HepG2 (cell line): ENCODE data around the gene CACNB4. TPM values are rescaled to one million over a fixed set of nuclear protein-coding genes. Genes with fewer than 3 reads are reported as not detected.

Experiments
- CCAR2 ChIP-seq: fragments of 200-400 bp; formaldehyde crosslinking; optimal IDR thresholded peaks from 2 replicates; pipeline ENCODE3; 2018; ENCODE audit warnings: low read depth, mild to moderate bottlenecking, low read length, moderate library complexity
- ETV5 ChIP-seq: IDR thresholded peaks from 2 replicates; pipeline ENCODE4 v1.6.1; 2018; ENCODE audit warnings: missing biosample characterization, missing genetic modification reagents, inconsistent platforms, borderline replicate concordance
- JDP2 ChIP-seq: sonication (generic); formaldehyde crosslinking; IDR thresholded peaks from 2 replicates; pipeline ENCODE4 v1.8.1; 2022; ENCODE audit warnings: missing genetic modification reagents, borderline replicate concordance
- NAIF1 ChIP-seq: sonication (generic); formaldehyde crosslinking; IDR thresholded peaks from 2 replicates; pipeline ENCODE4 v1.5.0; 2020; ENCODE audit warnings: mild to moderate bottlenecking, missing genetic modification reagents, borderline replicate concordance
- NFKB2 ChIP-seq: sonication (generic); formaldehyde crosslinking; IDR thresholded peaks from 2 replicates; pipeline ENCODE4 v1.4.0; 2020; ENCODE audit warnings: missing genetic modification reagents, borderline replicate concordance
- RELA ChIP-seq: sonication (generic); formaldehyde crosslinking; IDR thresholded peaks from 2 replicates; pipeline ENCODE4 v1.4.0; 2020; ENCODE audit warnings: missing genetic modification reagents
- RFXAP ChIP-seq: sonication (generic); formaldehyde crosslinking; IDR thresholded peaks from 2 replicates; pipeline ENCODE4 v1.4.0; 2020; ENCODE audit warnings: missing genetic modification reagents, borderline replicate concordance
- SSRP1 ChIP-seq: IDR thresholded peaks from 2 replicates; pipeline ENCODE4 v1.6.1; 2016; ENCODE audit warnings: control low read depth
- ZBTB8A ChIP-seq: sonication (generic); formaldehyde crosslinking; IDR thresholded peaks from 2 replicates; pipeline ENCODE4 v1.4.0; 2020; ENCODE audit warnings: mild to moderate bottlenecking, low read depth, missing genetic modification reagents, borderline replicate concordance
- ZMYM3 ChIP-seq: sonication (generic); formaldehyde crosslinking; IDR thresholded peaks from 2 replicates; pipeline ENCODE4 v1.5.1; 2020; ENCODE audit warnings: mild to moderate bottlenecking, missing genetic modification reagents
- ZNF17 ChIP-seq: sonication (generic); formaldehyde crosslinking; IDR thresholded peaks from 2 replicates; pipeline ENCODE4 v1.5.0; 2020; ENCODE audit warnings: mild to moderate bottlenecking, missing genetic modification reagents
- ZNF256 ChIP-seq: sonication (generic); formaldehyde crosslinking; conservative IDR thresholded peaks from 2 replicates; pipeline ENCODE4 v1.4.0; 2020; ENCODE audit warnings: missing genetic modification reagents
- ZNF333 ChIP-seq: sonication (generic); formaldehyde crosslinking; IDR thresholded peaks from 2 replicates; pipeline ENCODE4 v1.4.0; 2020; ENCODE audit warnings: mild to moderate bottlenecking, missing genetic modification reagents, borderline replicate concordance
- ZNF34 ChIP-seq: sonication (generic); formaldehyde crosslinking; IDR thresholded peaks from 2 replicates; pipeline ENCODE4 v1.4.0; 2020; ENCODE audit warnings: mild to moderate bottlenecking, missing genetic modification reagents, borderline replicate concordance
- ZNF510 ChIP-seq: sonication (generic); formaldehyde crosslinking; IDR thresholded peaks from 2 replicates; pipeline ENCODE4 v1.4.0; 2020; ENCODE audit warnings: low read depth, mild to moderate bottlenecking, missing genetic modification reagents
- ZNF572 ChIP-seq: sonication (generic); formaldehyde crosslinking; IDR thresholded peaks from 2 replicates; pipeline ENCODE4 v1.5.1; 2020; ENCODE audit warnings: mild to moderate bottlenecking, missing genetic modification reagents
- ZNF644 ChIP-seq: IDR thresholded peaks from 2 replicates; pipeline ENCODE4 v1.6.1; 2016; ENCODE audit warnings: low read depth
- ZNF839 ChIP-seq: sonication (generic); formaldehyde crosslinking; IDR thresholded peaks from 2 replicates; pipeline ENCODE4 v1.4.0; 2020; ENCODE audit warnings: missing genetic modification reagents, mild to moderate bottlenecking, borderline replicate concordance
- ZSCAN21 ChIP-seq: sonication (generic); formaldehyde crosslinking; IDR thresholded peaks from 2 replicates; pipeline ENCODE4 v1.8.0; 2022; ENCODE audit warnings: mild to moderate bottlenecking, missing genetic modification reagents, moderate library complexity, borderline replicate concordance
- polyA plus RNA-seq, 8 experiments: library from polyadenylated mRNA; depleted of rRNA in 3 of 8; stranded (reverse) in 7 of 8; unstranded in 1 of 8; fragments of >200 nt; fragmentation: Illumina TruSeq in 4 of 8; extraction: Trizol in 4 of 8; gene quantifications; 2 replicates each; pipeline versions ENCODE4 v1.2.1 to v1.2.3, GENCODE V29; 2011 to 2016; ENCODE audit warnings: low read depth in 4 of 8, missing spikeins in 1 of 8, mixed read lengths in 1 of 8; ENCODE audit not compliant: insufficient read depth in 1 of 8
- total RNA-seq, 5 experiments: library from RNA; depleted of rRNA; stranded (reverse); fragments of >200 nt; fragmentation: Illumina TruSeq; extraction: Trizol; gene quantifications; 2 replicates each; pipeline ENCODE4 v1.2.3, GENCODE V29; 2016; ENCODE audit warnings: low read depth in 1 of 5
- TF ChIP-seq, protein P1 (sequence below): sonication (generic); formaldehyde crosslinking; IDR thresholded peaks from 2 replicates; pipeline ENCODE4 v1.4.0; 2020; ENCODE audit warnings: low read depth, mild to moderate bottlenecking, missing genetic modification reagents
- TF ChIP-seq, protein P2 (sequence below): IDR thresholded peaks from 2 replicates; pipeline ENCODE4 v1.6.1; 2016; ENCODE audit warnings: missing biosample characterization, missing genetic modification reagents, low read depth
- TF ChIP-seq, protein P3 (sequence below): sonication (generic); formaldehyde crosslinking; IDR thresholded peaks from 2 replicates; pipeline ENCODE4 v1.4.0; 2020; ENCODE audit warnings: missing genetic modification reagents; ENCODE audit errors: not compliant biosample characterization
- TF ChIP-seq, protein P4 (sequence below): sonication (generic); formaldehyde crosslinking; IDR thresholded peaks from 2 replicates; pipeline ENCODE4 v1.4.0; 2020; ENCODE audit warnings: missing genetic modification reagents
- TF ChIP-seq, protein P5 (sequence below), 2 experiments: sonication (generic) in 1 of 2; formaldehyde crosslinking in 1 of 2; IDR thresholded peaks; 2 replicates each; pipeline versions ENCODE4 v1.4.0 to v1.6.1; 2018 to 2020; ENCODE audit warnings: missing genetic modification reagents in 2 of 2, borderline replicate concordance in 1 of 2, low read depth in 1 of 2, mild to moderate bottlenecking in 1 of 2, missing biosample characterization in 1 of 2

CACNB4 gene
- total and polyA plus RNA-seq, 2 of the 13 experiments (the other 11 are each of a cell fraction or from before 2014, with no cell fraction given) = 5.1 to 14.3 TPM

DNA sequence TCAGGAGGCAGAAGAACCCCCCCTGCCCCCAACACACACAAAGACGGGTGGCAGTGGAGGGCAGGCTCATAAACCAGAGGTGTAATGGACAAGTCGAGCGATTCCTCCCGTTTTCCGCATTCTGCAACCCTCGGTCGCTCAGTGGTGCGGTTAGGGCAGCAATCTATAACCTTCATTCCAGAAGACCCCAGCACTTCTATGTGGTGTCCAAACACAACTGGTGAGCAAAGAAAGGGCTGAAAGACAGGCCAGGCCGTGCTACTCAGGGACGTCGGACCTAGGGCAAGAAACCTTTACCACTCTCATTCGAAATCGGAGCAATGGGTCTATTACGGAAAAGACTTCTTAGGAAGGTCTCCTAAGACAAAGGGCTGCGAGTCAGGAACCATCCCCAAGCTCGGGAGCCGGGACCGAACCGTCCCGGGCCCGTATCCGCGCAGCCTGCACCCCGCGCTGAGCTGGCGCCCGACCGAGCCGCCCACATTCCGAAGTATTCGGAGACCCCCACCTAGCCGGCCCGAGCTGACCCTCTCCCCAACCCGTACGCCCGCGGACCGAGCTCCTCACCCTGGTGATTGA lies 271.2 kb downstream of the CACNB4 start (continued):
- TF ChIP-seq, protein P1, sequence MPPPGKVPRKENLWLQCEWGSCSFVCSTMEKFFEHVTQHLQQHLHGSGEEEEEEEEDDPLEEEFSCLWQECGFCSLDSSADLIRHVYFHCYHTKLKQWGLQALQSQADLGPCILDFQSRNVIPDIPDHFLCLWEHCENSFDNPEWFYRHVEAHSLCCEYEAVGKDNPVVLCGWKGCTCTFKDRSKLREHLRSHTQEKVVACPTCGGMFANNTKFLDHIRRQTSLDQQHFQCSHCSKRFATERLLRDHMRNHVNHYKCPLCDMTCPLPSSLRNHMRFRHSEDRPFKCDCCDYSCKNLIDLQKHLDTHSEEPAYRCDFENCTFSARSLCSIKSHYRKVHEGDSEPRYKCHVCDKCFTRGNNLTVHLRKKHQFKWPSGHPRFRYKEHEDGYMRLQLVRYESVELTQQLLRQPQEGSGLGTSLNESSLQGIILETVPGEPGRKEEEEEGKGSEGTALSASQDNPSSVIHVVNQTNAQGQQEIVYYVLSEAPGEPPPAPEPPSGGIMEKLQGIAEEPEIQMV (CRISPR knock-in tag) = no peak
- TF ChIP-seq ZNF510 (CRISPR knock-in tag) (no peak), RELA (CRISPR knock-in tag) (no peak), ZSCAN21 (CRISPR knock-in tag) (no peak), ZNF839 (CRISPR knock-in tag) (0 out of 2 replicates have a peak, but pooled peaks have one; percentile 6), ZNF256 (0 out of 2 replicates have a peak, but pooled peaks have one; percentile 17), ZBTB8A (CRISPR knock-in tag) (0 out of 2 replicates have a peak, but pooled peaks have one; percentile 15), CCAR2 (no peak), ZNF34 (0 out of 2 replicates have a peak, but pooled peaks have one; percentile 14), RFXAP (CRISPR knock-in tag) (no peak), ZNF572 (CRISPR knock-in tag) (no peak), ETV5 (CRISPR knock-in tag) (no peak), SSRP1 (CRISPR knock-in tag) (peak; percentile 84; the same call in 1 of the 2 replicates), NFKB2 (CRISPR knock-in tag) (no peak; the same call in 1 of the 2 replicates), ZMYM3 (CRISPR knock-in tag) (peak; percentile 96), JDP2 (CRISPR knock-in tag) (no peak; the same call in 1 of the 2 replicates), ZNF17 (no peak), ZNF644 (no peak), NAIF1 (no peak), ZNF333 (CRISPR knock-in tag) (0 out of 2 replicates have a peak, but pooled peaks have one; percentile 33)
- TF ChIP-seq, protein P2, sequence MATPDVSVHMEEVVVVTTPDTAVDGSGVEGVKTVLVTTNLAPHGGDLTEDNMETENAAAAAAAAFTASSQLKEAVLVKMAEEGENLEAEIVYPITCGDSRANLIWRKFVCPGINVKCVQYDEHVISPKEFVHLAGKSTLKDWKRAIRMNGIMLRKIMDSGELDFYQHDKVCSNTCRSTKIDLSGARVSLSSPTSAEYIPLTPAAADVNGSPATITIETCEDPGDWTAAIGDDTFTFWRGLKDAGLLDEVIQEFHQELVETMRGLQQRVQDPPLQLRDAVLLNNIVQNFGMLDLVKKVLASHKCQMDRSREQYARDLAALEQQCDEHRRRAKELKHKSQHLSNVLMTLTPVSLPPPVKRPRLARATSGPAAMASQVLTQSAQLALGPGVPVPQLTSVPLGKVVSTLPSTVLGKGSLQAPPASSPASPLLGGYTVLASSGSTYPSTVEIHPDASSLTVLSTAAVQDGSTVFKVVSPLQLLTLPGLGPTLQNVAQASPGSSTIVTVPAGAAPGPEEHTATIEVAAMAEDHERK (CRISPR knock-in tag) = no peak
- TF ChIP-seq, protein P3, sequence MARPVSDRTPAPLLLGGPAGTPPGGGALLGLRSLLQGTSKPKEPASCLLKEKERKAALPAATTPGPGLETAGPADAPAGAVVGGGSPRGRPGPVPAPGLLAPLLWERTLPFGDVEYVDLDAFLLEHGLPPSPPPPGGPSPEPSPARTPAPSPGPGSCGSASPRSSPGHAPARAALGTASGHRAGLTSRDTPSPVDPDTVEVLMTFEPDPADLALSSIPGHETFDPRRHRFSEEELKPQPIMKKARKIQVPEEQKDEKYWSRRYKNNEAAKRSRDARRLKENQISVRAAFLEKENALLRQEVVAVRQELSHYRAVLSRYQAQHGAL (CRISPR knock-in tag) = peak; percentile 30
- TF ChIP-seq, protein P4, sequence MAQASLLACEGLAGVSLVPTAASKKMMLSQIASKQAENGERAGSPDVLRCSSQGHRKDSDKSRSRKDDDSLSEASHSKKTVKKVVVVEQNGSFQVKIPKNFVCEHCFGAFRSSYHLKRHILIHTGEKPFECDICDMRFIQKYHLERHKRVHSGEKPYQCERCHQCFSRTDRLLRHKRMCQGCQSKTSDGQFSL = no peak
- TF ChIP-seq, protein P5, sequence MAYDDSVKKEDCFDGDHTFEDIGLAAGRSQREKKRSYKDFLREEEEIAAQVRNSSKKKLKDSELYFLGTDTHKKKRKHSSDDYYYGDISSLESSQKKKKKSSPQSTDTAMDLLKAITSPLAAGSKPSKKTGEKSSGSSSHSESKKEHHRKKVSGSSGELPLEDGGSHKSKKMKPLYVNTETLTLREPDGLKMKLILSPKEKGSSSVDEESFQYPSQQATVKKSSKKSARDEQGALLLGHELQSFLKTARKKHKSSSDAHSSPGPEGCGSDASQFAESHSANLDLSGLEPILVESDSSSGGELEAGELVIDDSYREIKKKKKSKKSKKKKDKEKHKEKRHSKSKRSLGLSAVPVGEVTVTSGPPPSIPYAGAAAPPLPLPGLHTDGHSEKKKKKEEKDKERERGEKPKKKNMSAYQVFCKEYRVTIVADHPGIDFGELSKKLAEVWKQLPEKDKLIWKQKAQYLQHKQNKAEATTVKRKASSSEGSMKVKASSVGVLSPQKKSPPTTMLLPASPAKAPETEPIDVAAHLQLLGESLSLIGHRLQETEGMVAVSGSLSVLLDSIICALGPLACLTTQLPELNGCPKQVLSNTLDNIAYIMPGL (CRISPR knock-in tag; IDR thresholded peaks at IDR 0.05; ENCODE audit: borderline replicate concordance in 1 of 2, low read depth in 1 of 2) = no peak
